HEK293 (cell line): ENCODE data around the gene RHOF.

Source experiments
- CTCF ChIP-seq: fragments of 450-650 bp; formaldehyde crosslinking; IDR thresholded peaks from 2 replicates; pipeline ENCODE4 v1.5.1; 2016; ENCODE audit warnings: missing biosample characterization, missing genetic modification characterization
- RBAK ChIP-seq: fragments of 450-650 bp; formaldehyde crosslinking; IDR thresholded peaks from 2 replicates; pipeline ENCODE4 v1.5.1; 2016; ENCODE audit warnings: missing biosample characterization, missing genetic modification characterization
- ZNF654 ChIP-seq: fragments of 450-650 bp; formaldehyde crosslinking; IDR thresholded peaks from 2 replicates; pipeline ENCODE4 v1.5.1; 2016; ENCODE audit warnings: low read depth, missing biosample characterization, missing genetic modification characterization
- ZNF707 ChIP-seq: fragments of 450-650 bp; formaldehyde crosslinking; IDR thresholded peaks from 2 replicates; pipeline ENCODE4 v1.5.1; 2016; ENCODE audit warnings: missing biosample characterization, missing genetic modification characterization
- ZNF785 ChIP-seq: fragments of 450-650 bp; formaldehyde crosslinking; IDR thresholded peaks from 2 replicates; pipeline ENCODE4 v1.5.1; 2016; ENCODE audit warnings: missing biosample characterization, missing genetic modification characterization
- ZNF830 ChIP-seq: fragments of 450-650 bp; IDR thresholded peaks from 2 replicates; pipeline ENCODE4 v1.5.0; 2018; ENCODE audit warnings: missing biosample characterization, missing genetic modification characterization, low read depth, mild to moderate bottlenecking, moderate library complexity
- TF ChIP-seq, protein P1 (sequence below): fragments of 450-650 bp; formaldehyde crosslinking; IDR thresholded peaks from 2 replicates; pipeline ENCODE4 v1.5.1; 2017; ENCODE audit warnings: missing biosample characterization, mild to moderate bottlenecking, missing genetic modification characterization, moderate library complexity
- TF ChIP-seq, protein P2 (sequence below): fragments of 450-650 bp; formaldehyde crosslinking; IDR thresholded peaks from 2 replicates; pipeline ENCODE4 v1.5.1; 2016; ENCODE audit warnings: missing biosample characterization, missing genetic modification characterization

GRCh38 chr12:121804417-121805111, 11.1 kb upstream of the RHOF start:
- TF ChIP-seq ZNF654 (tag by site-specific recombination): no peak; the same call in 1 of the 2 replicates
- no peak for TF ChIP-seq ZNF830 (tag by site-specific recombination)
- TF ChIP-seq CTCF (tag by site-specific recombination): no peak
- no peak for TF ChIP-seq ZNF707 (tag by site-specific recombination)
- TF ChIP-seq, protein P1, sequence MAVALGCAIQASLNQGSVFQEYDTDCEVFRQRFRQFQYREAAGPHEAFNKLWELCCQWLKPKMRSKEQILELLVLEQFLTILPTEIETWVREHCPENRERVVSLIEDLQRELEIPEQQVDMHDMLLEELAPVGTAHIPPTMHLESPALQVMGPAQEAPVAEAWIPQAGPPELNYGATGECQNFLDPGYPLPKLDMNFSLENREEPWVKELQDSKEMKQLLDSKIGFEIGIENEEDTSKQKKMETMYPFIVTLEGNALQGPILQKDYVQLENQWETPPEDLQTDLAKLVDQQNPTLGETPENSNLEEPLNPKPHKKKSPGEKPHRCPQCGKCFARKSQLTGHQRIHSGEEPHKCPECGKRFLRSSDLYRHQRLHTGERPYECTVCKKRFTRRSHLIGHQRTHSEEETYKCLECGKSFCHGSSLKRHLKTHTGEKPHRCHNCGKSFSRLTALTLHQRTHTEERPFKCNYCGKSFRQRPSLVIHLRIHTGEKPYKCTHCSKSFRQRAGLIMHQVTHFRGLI: no peak
- TF ChIP-seq ZNF785 (tag by site-specific recombination): no peak
- TF ChIP-seq RBAK (tag by site-specific recombination): no peak
- TF ChIP-seq, protein P2, sequence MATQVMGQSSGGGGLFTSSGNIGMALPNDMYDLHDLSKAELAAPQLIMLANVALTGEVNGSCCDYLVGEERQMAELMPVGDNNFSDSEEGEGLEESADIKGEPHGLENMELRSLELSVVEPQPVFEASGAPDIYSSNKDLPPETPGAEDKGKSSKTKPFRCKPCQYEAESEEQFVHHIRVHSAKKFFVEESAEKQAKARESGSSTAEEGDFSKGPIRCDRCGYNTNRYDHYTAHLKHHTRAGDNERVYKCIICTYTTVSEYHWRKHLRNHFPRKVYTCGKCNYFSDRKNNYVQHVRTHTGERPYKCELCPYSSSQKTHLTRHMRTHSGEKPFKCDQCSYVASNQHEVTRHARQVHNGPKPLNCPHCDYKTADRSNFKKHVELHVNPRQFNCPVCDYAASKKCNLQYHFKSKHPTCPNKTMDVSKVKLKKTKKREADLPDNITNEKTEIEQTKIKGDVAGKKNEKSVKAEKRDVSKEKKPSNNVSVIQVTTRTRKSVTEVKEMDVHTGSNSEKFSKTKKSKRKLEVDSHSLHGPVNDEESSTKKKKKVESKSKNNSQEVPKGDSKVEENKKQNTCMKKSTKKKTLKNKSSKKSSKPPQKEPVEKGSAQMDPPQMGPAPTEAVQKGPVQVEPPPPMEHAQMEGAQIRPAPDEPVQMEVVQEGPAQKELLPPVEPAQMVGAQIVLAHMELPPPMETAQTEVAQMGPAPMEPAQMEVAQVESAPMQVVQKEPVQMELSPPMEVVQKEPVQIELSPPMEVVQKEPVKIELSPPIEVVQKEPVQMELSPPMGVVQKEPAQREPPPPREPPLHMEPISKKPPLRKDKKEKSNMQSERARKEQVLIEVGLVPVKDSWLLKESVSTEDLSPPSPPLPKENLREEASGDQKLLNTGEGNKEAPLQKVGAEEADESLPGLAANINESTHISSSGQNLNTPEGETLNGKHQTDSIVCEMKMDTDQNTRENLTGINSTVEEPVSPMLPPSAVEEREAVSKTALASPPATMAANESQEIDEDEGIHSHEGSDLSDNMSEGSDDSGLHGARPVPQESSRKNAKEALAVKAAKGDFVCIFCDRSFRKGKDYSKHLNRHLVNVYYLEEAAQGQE (tag by site-specific recombination): no peak
